ENCODE measurements around the gene GABRG3.

The GABRG3 gene

GRCh38 chr15:27495963-27496459 is 525.0 kb downstream of the GABRG3 start:
- DNase-seq (ENCODE audit: low read depth, low spot score): no peak

GRCh38 chr15:27498700-27499099 is 527.7 kb downstream of the GABRG3 start:
- DNase-seq (ENCODE audit: low read depth, low spot score): no peak

GRCh38 chr15:27499191-27499590 is 528.2 kb downstream of the GABRG3 start:
- no peak for DNase-seq (ENCODE audit: low read depth, low spot score)

- no peak for DNase-seq (ENCODE audit: low read depth, low spot score)
Measured at GRCh38 chr15:27499719-27500118, 528.7 kb downstream of the GABRG3 start.

- DNase-seq (ENCODE audit: low read depth, low spot score): no peak
Measured at GRCh38 chr15:27500206-27500605, 529.2 kb downstream of the GABRG3 start.

- DNase-seq (ENCODE audit: low read depth, low spot score): no peak
Measured at GRCh38 chr15:27506752-27507151, 535.8 kb downstream of the GABRG3 start.

GRCh38 chr15:27509014-27509413 is 538.0 kb downstream of the GABRG3 start:
- no peak for DNase-seq (ENCODE audit: low read depth, low spot score)

- DNase-seq (ENCODE audit: low read depth, low spot score): no peak
Measured at GRCh38 chr15:27512281-27513001, 541.5 kb downstream of the GABRG3 start.

GRCh38 chr15:27514526-27514925 is 543.5 kb downstream of the GABRG3 start:
- no peak for DNase-seq (ENCODE audit: low read depth, low spot score)

GRCh38 chr15:27527490-27528067 is 556.6 kb downstream of the GABRG3 start:
- no peak for DNase-seq (ENCODE audit: low read depth, low spot score)

GRCh38 chr15:27529399-27529798 is 558.4 kb downstream of the GABRG3 start:
- no peak for DNase-seq (ENCODE audit: low read depth, low spot score)

- no peak for DNase-seq (ENCODE audit: low read depth, low spot score)
Measured at GRCh38 chr15:27530994-27531393, 560.0 kb downstream of the GABRG3 start.

GRCh38 chr15:27532358-27532757 is 561.4 kb downstream of the GABRG3 start:
- DNase-seq (ENCODE audit: low read depth, low spot score): no peak

GRCh38 chr15:27535445-27536129 is 564.6 kb downstream of the GABRG3 start:
- no peak for DNase-seq (ENCODE audit: low read depth, low spot score)

- no peak for DNase-seq (ENCODE audit: low read depth, low spot score)
Measured at GRCh38 chr15:27538325-27538724, 567.3 kb downstream of the GABRG3 start.

- no peak for DNase-seq (ENCODE audit: low read depth, low spot score)
Measured at GRCh38 chr15:27541581-27541980, 570.6 kb downstream of the GABRG3 start.

- no peak for DNase-seq (ENCODE audit: low read depth, low spot score)
Measured at GRCh38 chr15:27545494-27546255, 574.7 kb downstream of the GABRG3 start.

- no peak for DNase-seq (ENCODE audit: low read depth, low spot score)
Measured at GRCh38 chr15:27549746-27550145, 578.8 kb downstream of the GABRG3 start.

GRCh38 chr15:27550635-27551034 is 579.7 kb downstream of the GABRG3 start:
- DNase-seq (ENCODE audit: low read depth, low spot score): no peak

- no peak for DNase-seq (ENCODE audit: low read depth, low spot score)
Measured at GRCh38 chr15:27561816-27562215, 590.8 kb downstream of the GABRG3 start.

- no peak for DNase-seq (ENCODE audit: low read depth, low spot score)
Measured at GRCh38 chr15:27563765-27564370, 592.9 kb downstream of the GABRG3 start.

- DNase-seq (ENCODE audit: low read depth, low spot score): no peak
Measured at GRCh38 chr15:27564656-27565055, 593.7 kb downstream of the GABRG3 start.
